Measurements from ENCODE around the gene KRTDAP. TPM values are rescaled to one million over a fixed set of nuclear protein-coding genes. Genes with fewer than 3 reads are reported as not detected.
A peak's percentile ranks its signal among the peaks of the same experiment; 100 is the strongest.

The KRTDAP gene
- polyA plus RNA-seq, 1 of the 3 experiments (the other 2 are of a cell fraction), result not detected

- ChIA-PET CTCF (interaction anchor here (0.6 to 2.4 kb wide), 5 partner anchors 10 to 486 kb away, joined by 3 to 5 read pairs (median 3); partner anchors contain the start of gene FFAR2), POLR2A (no interaction called here)
- peak; percentile 25 for DNase-seq
- no peak overlapping the region for H2AFZ ChIP-seq (ENCODE audit: low read depth)
- no peak for TF ChIP-seq SIN3A (IDR thresholded peaks at IDR 0.05; ENCODE audit: borderline replicate concordance, low read depth, low read length)
- no peak for TF ChIP-seq NFIC (IDR thresholded peaks at IDR 0.05; ENCODE audit: borderline replicate concordance)
- TF ChIP-seq YY1 (IDR thresholded peaks at IDR 0.05; ENCODE audit: low read depth), result no peak
- no peaks in the 10 kb centered on the region for H3K79me2 ChIP-seq (ENCODE audit: insufficient read depth)
- peaks cover 0 to 5% of the 10 kb centered on the region in 2 experiments; a peak in 1 of 4 replicates for H3K4me1 ChIP-seq (ENCODE audit: control insufficient read depth in 1 of 2, insufficient read depth in 2 of 2, low read depth in 1 of 2, low read length in 1 of 2)
- no peak overlapping the region for H3K4me3 ChIP-seq (ENCODE audit: low read depth in 2 of 2, low read length in 1 of 2)
- no peak overlapping the region for H3K9ac ChIP-seq
- no peaks in the 10 kb centered on the region for H3K9me2 ChIP-seq
- H3F3A ChIP-seq (replicated peaks; ENCODE audit: insufficient read depth), result no peaks in the 10 kb centered on the region
- H3K27me3 ChIP-seq (ENCODE audit: insufficient read depth), result peaks cover 29% of the 10 kb centered on the region; the same call in 1 of the 2 replicates
- no peak overlapping the region for H3K27ac ChIP-seq (ENCODE audit: low read depth in 2 of 2, low read length in 1 of 2)
- H3K9me3 ChIP-seq, result no peaks in the 10 kb centered on the region
- H4K20me1 ChIP-seq (ENCODE audit: insufficient read depth), result no peaks in the 10 kb centered on the region
- no peaks in the 10 kb centered on the region for H3K36me3 ChIP-seq (replicated peaks in 1 of 2; ENCODE audit: control insufficient read depth in 1 of 2, insufficient read depth in 2 of 2, low read length in 1 of 2)
- WGBS (ENCODE audit: low lambda C conversion rate), result 43% methylated on average over 14 of the region's 14 CpGs
- no peak overlapping the region for H3K4me2 ChIP-seq
Measured at GRCh38 chr19:35459414-35460082, 30.7 kb downstream of the KRTDAP start.

- Histone ChIP-seq H3K36me3 (replicated peaks in 1 of 2; ENCODE audit: control insufficient read depth in 1 of 2, insufficient read depth in 2 of 2, low read length in 1 of 2) (no peaks in the 10 kb centered on the region), H3K27ac (ENCODE audit: low read depth in 2 of 2, low read length in 1 of 2) (no peak overlapping the region), H3K9me2 (no peaks in the 10 kb centered on the region), H3K4me1 (ENCODE audit: control insufficient read depth in 1 of 2, insufficient read depth in 2 of 2, low read depth in 1 of 2, low read length in 1 of 2) (peaks cover 0 to 5% of the 10 kb centered on the region in 2 experiments; a peak in 1 of 4 replicates), H3K4me3 (ENCODE audit: low read depth in 2 of 2, low read length in 1 of 2) (no peak overlapping the region), H3K9ac (no peak overlapping the region), H4K20me1 (ENCODE audit: insufficient read depth) (no peaks in the 10 kb centered on the region), H3F3A (replicated peaks; ENCODE audit: insufficient read depth) (no peaks in the 10 kb centered on the region), H3K9me3 (no peaks in the 10 kb centered on the region), H3K79me2 (ENCODE audit: insufficient read depth) (no peaks in the 10 kb centered on the region), H2AFZ (ENCODE audit: low read depth) (no peak overlapping the region), H3K4me2 (no peak overlapping the region), H3K27me3 (ENCODE audit: insufficient read depth) (peaks cover 29% of the 10 kb centered on the region; the same call in 1 of the 2 replicates)
- no peak for DNase-seq
- ChIA-PET POLR2A (no interaction called here), CTCF (interaction anchor here (0.6 to 2.4 kb wide), 5 partner anchors 11 to 486 kb away, joined by 3 to 5 read pairs (median 3); partner anchors contain the start of gene FFAR2)
- 38% methylated on average over 9 of the region's 10 CpGs for WGBS (ENCODE audit: low lambda C conversion rate)
- no peak for TF ChIP-seq FOXJ3 (CRISPR knock-in tag; IDR thresholded peaks at IDR 0.05)
- TF ChIP-seq EP300 (IDR thresholded peaks at IDR 0.05; ENCODE audit: borderline replicate concordance in 1 of 2, low read depth in 1 of 2, low read length in 1 of 2), result no peak
- TF ChIP-seq JUND (IDR thresholded peaks at IDR 0.05), result no peak
- TF ChIP-seq TAF1 (IDR thresholded peaks at IDR 0.05; ENCODE audit: borderline replicate concordance, low read depth, low read length), result no peak
- no peak for TF ChIP-seq PBX3 (IDR thresholded peaks at IDR 0.05)
- TF ChIP-seq NRF1 (IDR thresholded peaks at IDR 0.05; ENCODE audit: low read depth, low read length), result no peak
- TF ChIP-seq EZH2phosphoT487 (IDR thresholded peaks at IDR 0.05; ENCODE audit: borderline replicate concordance, low read depth), result no peak
- TF ChIP-seq FOXM1 (IDR thresholded peaks at IDR 0.05; ENCODE audit: low read depth), result no peak
- TF ChIP-seq YY1 (IDR thresholded peaks at IDR 0.05; ENCODE audit: low read depth), result no peak
- TF ChIP-seq REST (IDR thresholded peaks at IDR 0.05; ENCODE audit: low read depth, low read length), result no peak
- TF ChIP-seq FOSL2 (IDR thresholded peaks at IDR 0.05; ENCODE audit: borderline replicate concordance, low read depth), result no peak
- TF ChIP-seq SIN3A (IDR thresholded peaks at IDR 0.05; ENCODE audit: borderline replicate concordance, low read depth, low read length), result no peak
- TF ChIP-seq NFIC (IDR thresholded peaks at IDR 0.05; ENCODE audit: borderline replicate concordance), result no peak
- no peak for TF ChIP-seq SMC3 (IDR thresholded peaks at IDR 0.05; ENCODE audit: low read depth, low read length)
- TF ChIP-seq MEF2A (IDR thresholded peaks at IDR 0.05; ENCODE audit: borderline replicate concordance, low read depth), result no peak
- no peak for TF ChIP-seq GABPA (IDR thresholded peaks at IDR 0.05; ENCODE audit: low read depth)
- TF ChIP-seq GATA2 (CRISPR knock-in tag; IDR thresholded peaks at IDR 0.05), result no peak
Measured at GRCh38 chr19:35458731-35459391, 31.4 kb downstream of the KRTDAP start.

Measured in SK-N-SH (cell line).